ENCODE results near the gene ADAM12. TPM values are rescaled to one million over a fixed set of nuclear protein-coding genes. Genes with fewer than 3 reads are reported as not detected.

Gene ADAM12
- polyA plus RNA-seq, 1 donor from 2014 or later, result 0.09 TPM

DNA sequence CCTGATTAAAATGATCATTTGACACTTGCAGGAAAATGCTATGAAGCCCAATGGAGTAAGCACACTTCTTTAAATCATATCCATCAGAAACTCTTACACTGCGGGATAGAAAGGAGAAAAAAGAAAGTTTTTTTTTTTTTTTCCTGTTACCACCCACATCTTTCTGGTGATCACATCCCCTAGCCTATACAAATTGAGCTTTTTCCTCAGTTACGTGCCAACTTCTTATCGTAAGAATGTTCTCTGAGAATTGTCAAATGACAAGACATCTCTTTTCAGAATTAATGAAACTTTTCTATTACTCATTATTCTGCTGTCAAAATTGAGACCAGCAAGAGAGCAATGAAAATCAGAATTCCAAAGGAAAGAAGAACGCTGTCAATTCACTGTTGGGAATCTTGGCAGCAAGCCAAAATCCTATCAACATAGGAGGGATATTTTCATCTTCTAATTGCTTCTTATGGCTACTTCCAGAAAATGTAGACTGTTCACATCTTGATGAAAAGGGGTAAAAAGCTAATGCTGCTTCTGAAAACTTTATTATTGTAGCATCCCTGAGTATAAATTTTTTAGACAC is 179.5 kb downstream of the ADAM12 start:
- no peaks in the 10 kb centered on the region for H3F3A ChIP-seq (ENCODE audit: insufficient read depth, low read length, poor library complexity, severe bottlenecking)
- H3K36me3 ChIP-seq (ENCODE audit: insufficient read depth, low read length), result no peaks in the 10 kb centered on the region
- H3K27me3 ChIP-seq (ENCODE audit: insufficient read depth, low read depth, low read length), result no peaks in the 10 kb centered on the region
- TF ChIP-seq MXI1 (conservative IDR thresholded peaks at IDR 0.05; ENCODE audit: poor library complexity, severe bottlenecking) (no peak), POLR2AphosphoS5 (IDR thresholded peaks at IDR 0.05) (peak; percentile 12), TAF1 (IDR thresholded peaks at IDR 0.05; ENCODE audit: low read depth) (no peak), EZH2 (IDR thresholded peaks at IDR 0.05; ENCODE audit: borderline replicate concordance, insufficient read depth, low read length, poor library complexity, severe bottlenecking) (no peak)
- TF ChIP-seq, protein P1, sequence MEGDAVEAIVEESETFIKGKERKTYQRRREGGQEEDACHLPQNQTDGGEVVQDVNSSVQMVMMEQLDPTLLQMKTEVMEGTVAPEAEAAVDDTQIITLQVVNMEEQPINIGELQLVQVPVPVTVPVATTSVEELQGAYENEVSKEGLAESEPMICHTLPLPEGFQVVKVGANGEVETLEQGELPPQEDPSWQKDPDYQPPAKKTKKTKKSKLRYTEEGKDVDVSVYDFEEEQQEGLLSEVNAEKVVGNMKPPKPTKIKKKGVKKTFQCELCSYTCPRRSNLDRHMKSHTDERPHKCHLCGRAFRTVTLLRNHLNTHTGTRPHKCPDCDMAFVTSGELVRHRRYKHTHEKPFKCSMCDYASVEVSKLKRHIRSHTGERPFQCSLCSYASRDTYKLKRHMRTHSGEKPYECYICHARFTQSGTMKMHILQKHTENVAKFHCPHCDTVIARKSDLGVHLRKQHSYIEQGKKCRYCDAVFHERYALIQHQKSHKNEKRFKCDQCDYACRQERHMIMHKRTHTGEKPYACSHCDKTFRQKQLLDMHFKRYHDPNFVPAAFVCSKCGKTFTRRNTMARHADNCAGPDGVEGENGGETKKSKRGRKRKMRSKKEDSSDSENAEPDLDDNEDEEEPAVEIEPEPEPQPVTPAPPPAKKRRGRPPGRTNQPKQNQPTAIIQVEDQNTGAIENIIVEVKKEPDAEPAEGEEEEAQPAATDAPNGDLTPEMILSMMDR (IDR thresholded peaks at IDR 0.05; ENCODE audit: poor library complexity, severe bottlenecking), result no peak
- TF ChIP-seq, protein P2, sequence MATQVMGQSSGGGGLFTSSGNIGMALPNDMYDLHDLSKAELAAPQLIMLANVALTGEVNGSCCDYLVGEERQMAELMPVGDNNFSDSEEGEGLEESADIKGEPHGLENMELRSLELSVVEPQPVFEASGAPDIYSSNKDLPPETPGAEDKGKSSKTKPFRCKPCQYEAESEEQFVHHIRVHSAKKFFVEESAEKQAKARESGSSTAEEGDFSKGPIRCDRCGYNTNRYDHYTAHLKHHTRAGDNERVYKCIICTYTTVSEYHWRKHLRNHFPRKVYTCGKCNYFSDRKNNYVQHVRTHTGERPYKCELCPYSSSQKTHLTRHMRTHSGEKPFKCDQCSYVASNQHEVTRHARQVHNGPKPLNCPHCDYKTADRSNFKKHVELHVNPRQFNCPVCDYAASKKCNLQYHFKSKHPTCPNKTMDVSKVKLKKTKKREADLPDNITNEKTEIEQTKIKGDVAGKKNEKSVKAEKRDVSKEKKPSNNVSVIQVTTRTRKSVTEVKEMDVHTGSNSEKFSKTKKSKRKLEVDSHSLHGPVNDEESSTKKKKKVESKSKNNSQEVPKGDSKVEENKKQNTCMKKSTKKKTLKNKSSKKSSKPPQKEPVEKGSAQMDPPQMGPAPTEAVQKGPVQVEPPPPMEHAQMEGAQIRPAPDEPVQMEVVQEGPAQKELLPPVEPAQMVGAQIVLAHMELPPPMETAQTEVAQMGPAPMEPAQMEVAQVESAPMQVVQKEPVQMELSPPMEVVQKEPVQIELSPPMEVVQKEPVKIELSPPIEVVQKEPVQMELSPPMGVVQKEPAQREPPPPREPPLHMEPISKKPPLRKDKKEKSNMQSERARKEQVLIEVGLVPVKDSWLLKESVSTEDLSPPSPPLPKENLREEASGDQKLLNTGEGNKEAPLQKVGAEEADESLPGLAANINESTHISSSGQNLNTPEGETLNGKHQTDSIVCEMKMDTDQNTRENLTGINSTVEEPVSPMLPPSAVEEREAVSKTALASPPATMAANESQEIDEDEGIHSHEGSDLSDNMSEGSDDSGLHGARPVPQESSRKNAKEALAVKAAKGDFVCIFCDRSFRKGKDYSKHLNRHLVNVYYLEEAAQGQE (IDR thresholded peaks at IDR 0.05; ENCODE audit: borderline replicate concordance), result peak; percentile 98
- H3K79me2 ChIP-seq (replicated peaks; ENCODE audit: insufficient read depth, low read length), result no peaks in the 10 kb centered on the region
- no peak overlapping the region for H3K9ac ChIP-seq (ENCODE audit: low read length)
- no peaks in the 10 kb centered on the region for H4K20me1 ChIP-seq (ENCODE audit: insufficient read depth)
- no peak overlapping the region for H3K4me3 ChIP-seq (ENCODE audit: low read length)
- no peak overlapping the region for H2AFZ ChIP-seq (ENCODE audit: low read depth, low read length)
- H3K9me2 ChIP-seq (ENCODE audit: insufficient read depth, low read length), result no peaks in the 10 kb centered on the region
- H3K27ac ChIP-seq (ENCODE audit: low read length), result no peak overlapping the region
- no peaks in the 10 kb centered on the region for H3K9me3 ChIP-seq (ENCODE audit: low read length)
- no peak overlapping the region for H3K4me2 ChIP-seq (ENCODE audit: low read length)

DNA sequence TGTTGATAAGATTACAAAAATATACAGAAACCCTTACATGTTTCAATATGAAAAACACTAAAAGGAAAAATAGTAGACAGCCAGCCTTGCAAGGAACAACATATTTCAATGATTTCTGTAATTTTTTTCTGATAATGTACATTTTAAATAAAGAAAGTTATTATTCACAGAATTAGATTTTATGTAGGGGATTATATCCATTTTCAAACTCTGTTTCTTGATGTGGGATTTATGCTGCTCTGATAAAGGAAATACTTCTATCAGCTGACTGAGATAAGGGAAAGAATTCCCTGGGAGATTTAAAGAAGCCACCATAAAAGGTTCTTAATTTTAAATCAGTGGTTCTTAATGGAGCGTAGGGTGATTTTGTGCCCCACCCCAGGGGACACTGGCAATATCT is 180.4 kb downstream of the ADAM12 start:
- TF ChIP-seq, protein P2 (IDR thresholded peaks at IDR 0.05; ENCODE audit: borderline replicate concordance), result no peak
- TF ChIP-seq SMC3 (conservative IDR thresholded peaks at IDR 0.05; ENCODE audit: poor library complexity), result no peak
- TF ChIP-seq POLR2AphosphoS5 (IDR thresholded peaks at IDR 0.05), result no peak
- no peak for TF ChIP-seq TAF1 (IDR thresholded peaks at IDR 0.05; ENCODE audit: low read depth)
- TF ChIP-seq, protein P1 (IDR thresholded peaks at IDR 0.05; ENCODE audit: poor library complexity, severe bottlenecking), result no peak
- no peak for TF ChIP-seq EP300 (conservative IDR thresholded peaks at IDR 0.05; ENCODE audit: poor library complexity, severe bottlenecking)
- TF ChIP-seq EZH2 (IDR thresholded peaks at IDR 0.05; ENCODE audit: borderline replicate concordance, insufficient read depth, low read length, poor library complexity, severe bottlenecking), result no peak
- no peak for TF ChIP-seq RAD21 (conservative IDR thresholded peaks at IDR 0.05)
- no peak for TF ChIP-seq MXI1 (conservative IDR thresholded peaks at IDR 0.05; ENCODE audit: poor library complexity, severe bottlenecking)
- H3K79me2 ChIP-seq (replicated peaks; ENCODE audit: insufficient read depth, low read length), result no peaks in the 10 kb centered on the region

More for the DNA sequence above, 180.4 kb downstream of the ADAM12 start:
- no peaks in the 10 kb centered on the region for H3K36me3 ChIP-seq (ENCODE audit: insufficient read depth, low read length)
- H3K4me2 ChIP-seq (ENCODE audit: low read length), result no peak overlapping the region
- no peak overlapping the region for H3K9ac ChIP-seq (ENCODE audit: low read length)
- no peaks in the 10 kb centered on the region for H3K27me3 ChIP-seq (ENCODE audit: insufficient read depth, low read depth, low read length)
- H3K9me2 ChIP-seq (ENCODE audit: insufficient read depth, low read length), result no peaks in the 10 kb centered on the region
- no peaks in the 10 kb centered on the region for H4K20me1 ChIP-seq (ENCODE audit: insufficient read depth)
- no peaks in the 10 kb centered on the region for H3K9me3 ChIP-seq (ENCODE audit: low read length)
- no peak overlapping the region for H2AFZ ChIP-seq (ENCODE audit: low read depth, low read length)
- no peaks in the 10 kb centered on the region for H3F3A ChIP-seq (ENCODE audit: insufficient read depth, low read length, poor library complexity, severe bottlenecking)
- no peak overlapping the region for H3K27ac ChIP-seq (ENCODE audit: low read length)
- H3K4me3 ChIP-seq (ENCODE audit: low read length), result no peak overlapping the region
